Gastrocnemius medialis (tissue), 4 donors: Measurements from ENCODE around the gene RPL22L1.

Experiments used
- CTCF ChIP-seq, 5 experiments: fragments of 450-650 bp in 3 of 5; fragments of 200-600 bp in 2 of 5; sonication (generic) in 2 of 5; IDR thresholded peaks in 4 of 5; conservative IDR thresholded peaks in 1 of 5; 1 replicate in 4 of 5; 2 replicates in 1 of 5; pipeline ENCODE4 v1.5.1; 2016 to 2019; ENCODE audit warnings: antibody characterized with exemption in 5 of 5, mild to moderate bottlenecking in 3 of 5, moderate library complexity in 3 of 5
- POLR2A ChIP-seq, 2 donors: fragments of 450-650 bp; IDR thresholded peaks; one replicate each; pipeline ENCODE4 v1.6.1; 2017; ENCODE audit warnings: antibody characterized with exemption in 2 of 2, mild to moderate bottlenecking in 2 of 2, moderate library complexity in 2 of 2

- TF ChIP-seq CTCF (IDR thresholded peaks at IDR 0.05 in 4 of 5, conservative IDR thresholded peaks at IDR 0.05 in 1 of 5): no peak
- no peak for TF ChIP-seq POLR2A (IDR thresholded peaks at IDR 0.05)
Observed at GRCh38 chr3:170914690-170915089, 44.7 kb upstream of the RPL22L1 start.
